ENCODE data around the gene PXT1. TPM values are rescaled to one million over a fixed set of nuclear protein-coding genes. Genes with fewer than 3 reads are reported as not detected.

PXT1 gene
- polyA plus RNA-seq, 3 donors = 0.13 to 0.31 (median 0.24) TPM

GRCh38 chr6:36361071-36361470 is 81.6 kb downstream of the PXT1 start:
- H3K27ac Mint-ChIP-seq = peak overlapping the region in 2 of 7 donors; percentile 8 to 63
- peaks cover 36 to 41% of the 10 kb centered on the region in 2 donors for H3K4me1 ChIP-seq (ENCODE audit: control insufficient read depth in 1 of 2, insufficient read depth in 2 of 2, low read length in 2 of 2)
- no peaks in the 10 kb centered on the region for H3K79me2 ChIP-seq (ENCODE audit: insufficient read depth, low read length)
- H3K36me3 Mint-ChIP-seq = no peaks in the 10 kb centered on the region
- H3K4me2 ChIP-seq (replicated peaks; ENCODE audit: extremely low read depth, low read length, poor library complexity, severe bottlenecking) = no peak overlapping the region
- no peak overlapping the region for H3K9ac ChIP-seq (ENCODE audit: insufficient read depth, low read length, poor library complexity, severe bottlenecking)
- intact Hi-C loops (cut with micrococcal nuclease) = loop anchor here in 1 of 2 donors (10.0 kb wide), 1 partner anchor 236 kb away; no protein-coding TSS in a partner anchor
- 100% methylated on average over 10 of the region's 11 CpGs for WGBS (ENCODE audit: insufficient coverage)
- H3K9me3 Mint-ChIP-seq = no peaks in the 10 kb centered on the region
- no peak overlapping the region for H2AFZ ChIP-seq (ENCODE audit: insufficient read depth, low read depth, low read length, poor library complexity, severe bottlenecking)
- no peaks in the 10 kb centered on the region for H3K9me3 ChIP-seq (replicated peaks in 1 of 2; ENCODE audit: control insufficient read depth in 1 of 2, insufficient read depth in 1 of 2, low read length in 2 of 2)
- no peak overlapping the region for H3K4me3 ChIP-seq (replicated peaks in 1 of 3; ENCODE audit: low read depth in 2 of 3, low read length in 3 of 3)
- no peak for DNase-seq
- H3K27ac ChIP-seq (ENCODE audit: low read depth in 1 of 2, low read length in 2 of 2) = no peak overlapping the region
- H4K20me1 ChIP-seq (ENCODE audit: insufficient read depth, low read length) = no peaks in the 10 kb centered on the region
- H3K4me1 Mint-ChIP-seq = peaks cover 36% of the 10 kb centered on the region
- peaks cover 0 to 3% (median 1%) of the 10 kb centered on the region in 3 donors for H3K27me3 Mint-ChIP-seq (ENCODE audit: low read depth in 3 of 3)
- no peaks in the 10 kb centered on the region for H3K27me3 ChIP-seq (ENCODE audit: control insufficient read depth in 2 of 2, insufficient read depth in 2 of 2, low read length in 2 of 2)
- no peak overlapping the region for H3K4me3 Mint-ChIP-seq
- TF ChIP-seq CTCF (IDR thresholded peaks at IDR 0.05) = no peak
- H3K36me3 ChIP-seq (replicated peaks in 1 of 2; ENCODE audit: control insufficient read depth in 1 of 2, insufficient read depth in 2 of 2, low read length in 2 of 2) = no peaks in the 10 kb centered on the region

DNA sequence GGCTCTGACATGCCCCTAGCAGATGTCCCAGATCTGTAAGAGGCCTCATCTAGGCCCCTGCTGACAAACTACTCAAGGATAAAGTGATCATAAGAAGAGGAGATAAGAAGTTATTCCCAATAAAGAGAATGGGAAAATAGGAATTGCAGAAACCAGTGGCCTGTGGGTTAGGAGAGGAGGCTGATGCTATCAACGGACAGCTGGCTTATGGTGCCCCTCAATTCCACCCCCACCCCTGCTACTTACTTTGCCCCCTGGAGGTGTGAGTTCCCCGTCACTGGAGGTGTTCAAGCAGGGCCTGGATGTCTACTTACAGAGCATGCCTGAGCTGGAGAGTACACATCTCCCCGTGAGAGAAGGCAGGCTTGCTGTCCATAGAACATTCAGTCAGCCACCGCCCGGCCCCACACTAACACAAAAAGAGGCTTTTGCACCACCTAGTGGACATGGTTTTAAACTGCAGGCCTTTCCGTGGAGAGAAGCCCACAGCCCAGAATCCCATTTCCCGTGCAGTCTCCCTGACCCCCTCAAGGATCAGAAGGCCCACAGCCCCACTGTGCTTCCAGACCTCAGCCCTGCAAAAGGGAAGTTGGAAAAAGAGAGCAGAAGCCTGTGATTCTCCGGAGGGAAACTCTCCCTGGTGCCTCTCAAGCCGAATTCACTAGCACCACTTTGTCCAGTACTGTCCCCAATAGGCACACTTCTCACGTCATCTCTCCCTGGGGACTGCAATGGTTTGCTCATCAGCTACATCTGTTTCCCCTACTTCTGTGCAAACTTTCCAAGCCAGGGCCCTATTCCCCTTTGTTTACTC is 82.2 kb downstream of the PXT1 start:
- Histone ChIP-seq H3K9ac (ENCODE audit: insufficient read depth, low read length, poor library complexity, severe bottlenecking) (no peak overlapping the region), H3K9me3 (replicated peaks in 1 of 2; ENCODE audit: control insufficient read depth in 1 of 2, insufficient read depth in 1 of 2, low read length in 2 of 2) (no peaks in the 10 kb centered on the region), H3K36me3 (replicated peaks in 1 of 2; ENCODE audit: control insufficient read depth in 1 of 2, insufficient read depth in 2 of 2, low read length in 2 of 2) (no peaks in the 10 kb centered on the region), H3K27ac (ENCODE audit: low read depth in 1 of 2, low read length in 2 of 2) (no peak overlapping the region), H4K20me1 (ENCODE audit: insufficient read depth, low read length) (no peaks in the 10 kb centered on the region), H3K4me1 (ENCODE audit: control insufficient read depth in 1 of 2, insufficient read depth in 2 of 2, low read length in 2 of 2) (peaks cover 42 to 47% of the 10 kb centered on the region in 2 donors), H3K4me3 (replicated peaks in 1 of 3; ENCODE audit: low read depth in 2 of 3, low read length in 3 of 3) (no peak overlapping the region), H3K4me2 (replicated peaks; ENCODE audit: extremely low read depth, low read length, poor library complexity, severe bottlenecking) (no peak overlapping the region), H3K79me2 (ENCODE audit: insufficient read depth, low read length) (no peaks in the 10 kb centered on the region), H3K27me3 (ENCODE audit: control insufficient read depth in 2 of 2, insufficient read depth in 2 of 2, low read length in 2 of 2) (no peaks in the 10 kb centered on the region), H2AFZ (ENCODE audit: insufficient read depth, low read depth, low read length, poor library complexity, severe bottlenecking) (peak overlapping the region; percentile 52)
- no peak overlapping the region for H3K4me3 Mint-ChIP-seq
- 25% methylated on average over 6 of the region's 10 CpGs for WGBS (ENCODE audit: insufficient coverage)
- peak; percentile 50 to 74 (median 72) for DNase-seq
- peak; percentile 80 for TF ChIP-seq CTCF (IDR thresholded peaks at IDR 0.05)
- peaks cover 42% of the 10 kb centered on the region for H3K4me1 Mint-ChIP-seq
- peaks cover 0 to 3% (median 1%) of the 10 kb centered on the region in 3 donors for H3K27me3 Mint-ChIP-seq (ENCODE audit: low read depth in 3 of 3)
- no peaks in the 10 kb centered on the region for H3K36me3 Mint-ChIP-seq
- H3K9me3 Mint-ChIP-seq = no peaks in the 10 kb centered on the region
- intact Hi-C loops (cut with micrococcal nuclease) = loop anchor here in 1 of 2 donors (10.0 kb wide), 1 partner anchor 236 kb away; no protein-coding TSS in a partner anchor
- H3K27ac Mint-ChIP-seq = peak overlapping the region in 2 of 7 donors; percentile 8 to 55
